GM12874 (cell line): ENCODE data around the gene POU6F2.

Source experiments
- CTCF ChIP-seq: IDR thresholded peaks from 2 replicates; pipeline ENCODE4 v1.5.1; 2011; ENCODE audit warnings: low read depth, mild to moderate bottlenecking, control low read depth, low read length, moderate library complexity; ENCODE audit not compliant: insufficient read depth

Gene POU6F2

GRCh38 chr7:39027491-39027890, 49.8 kb downstream of the POU6F2 start:
- TF ChIP-seq CTCF, result no peak

GRCh38 chr7:39033885-39034624, 56.3 kb downstream of the POU6F2 start:
- no peak for TF ChIP-seq CTCF

- TF ChIP-seq CTCF, result no peak
Measured at GRCh38 chr7:39035156-39035555, 57.4 kb downstream of the POU6F2 start.

GRCh38 chr7:39035903-39036302, 58.2 kb downstream of the POU6F2 start:
- TF ChIP-seq CTCF, result no peak

GRCh38 chr7:39042670-39043069, 65.0 kb downstream of the POU6F2 start:
- no peak for TF ChIP-seq CTCF

GRCh38 chr7:39043531-39043930, 65.8 kb downstream of the POU6F2 start:
- TF ChIP-seq CTCF, result no peak

- no peak for TF ChIP-seq CTCF
Measured at GRCh38 chr7:39044489-39044888, 66.8 kb downstream of the POU6F2 start.
